Left lobe of liver (tissue), 2 donors: Measurements from ENCODE around the gene KCNJ15. TPM values are rescaled to one million over a fixed set of nuclear protein-coding genes. Genes with fewer than 3 reads are reported as not detected.

Source experiments
- ATAC-seq: fragments of 200-7000 bp; cut with Tn5 transposase; one replicate; pipeline ENCODE4 v1.9.1; 2020; ENCODE audit warnings: mild to moderate bottlenecking, moderate library complexity
- DNase-seq: peaks from one replicate; pipeline ENCODE4 v3.0.0-alpha.2; 2020; ENCODE audit warnings: low spot score
- total RNA-seq: library from RNA; stranded (reverse); gene quantifications from one replicate; pipeline ENCODE4 v1.2.1, GENCODE V29; 2021
- donor health status: DM: no; HTN: no; CAD: no; lungs with moderate emphysema.
- donor health status: DM: no; HTN: yes; CAD: no.

The KCNJ15 gene
- total RNA-seq, 1 donor from 2014 or later: 1.8 TPM

GRCh38 chr21:38267991-38268863 lies 11.4 kb downstream of the KCNJ15 start:
- peak; percentile 68 for DNase-seq
- peak; percentile 96 for ATAC-seq

- ATAC-seq (no peak), DNase-seq (no peak)
These were observed 12.2 kb downstream of the KCNJ15 start for GRCh38 chr21:38268864-38269575.

GRCh38 chr21:38269576-38269936 lies 12.8 kb downstream of the KCNJ15 start:
- DNase-seq (no peak), ATAC-seq (no peak)

GRCh38 chr21:38272215-38272614 lies 15.4 kb downstream of the KCNJ15 start:
- no peak for ATAC-seq
- DNase-seq: no peak

GRCh38 chr21:38273745-38274542 lies 17.2 kb downstream of the KCNJ15 start:
- DNase-seq: no peak
- no peak for ATAC-seq

GRCh38 chr21:38277501-38278131 lies 20.8 kb downstream of the KCNJ15 start:
- ATAC-seq: no peak
- no peak for DNase-seq

- DNase-seq (no peak), ATAC-seq (no peak)
These were observed 23.7 kb downstream of the KCNJ15 start for GRCh38 chr21:38280454-38280853.

GRCh38 chr21:38280867-38281266 lies 24.1 kb downstream of the KCNJ15 start:
- no peak for ATAC-seq
- no peak for DNase-seq

GRCh38 chr21:38282921-38283320 lies 26.1 kb downstream of the KCNJ15 start:
- no peak for ATAC-seq
- no peak for DNase-seq

GRCh38 chr21:38284216-38284615 lies 27.4 kb downstream of the KCNJ15 start:
- DNase-seq: no peak

GRCh38 chr21:38286739-38287471 lies 30.1 kb downstream of the KCNJ15 start:
- DNase-seq (no peak), ATAC-seq (no peak)

More at GRCh38 chr21:38284216-38284615, 27.4 kb downstream of the KCNJ15 start:
- ATAC-seq: no peak

GRCh38 chr21:38287476-38287875 lies 30.7 kb downstream of the KCNJ15 start:
- no peak for DNase-seq

GRCh38 chr21:38289705-38290485 lies 33.1 kb downstream of the KCNJ15 start:
- DNase-seq (no peak), ATAC-seq (no peak)

More at GRCh38 chr21:38287476-38287875, 30.7 kb downstream of the KCNJ15 start:
- no peak for ATAC-seq

GRCh38 chr21:38290809-38291208 lies 34.0 kb downstream of the KCNJ15 start:
- no peak for ATAC-seq

GRCh38 chr21:38291874-38292273 lies 35.1 kb downstream of the KCNJ15 start:
- no peak for DNase-seq
- no peak for ATAC-seq

More at GRCh38 chr21:38290809-38291208, 34.0 kb downstream of the KCNJ15 start:
- DNase-seq: no peak

GRCh38 chr21:38293113-38293512 lies 36.3 kb downstream of the KCNJ15 start:
- DNase-seq (no peak), ATAC-seq (peak; percentile 41)

GRCh38 chr21:38293765-38294164 lies 37.0 kb downstream of the KCNJ15 start:
- ATAC-seq (peak; percentile 89), DNase-seq (peak; percentile 96)

GRCh38 chr21:38294609-38295008 lies 37.8 kb downstream of the KCNJ15 start:
- DNase-seq (no peak), ATAC-seq (no peak)
